Hepatocyte (in vitro differentiated cells): Measurements from ENCODE around the gene ZNF467.

Source experiments
- CTCF ChIP-seq: fragments of 200-600 bp; sonication (generic); IDR thresholded peaks from 2 replicates; pipeline ENCODE4 v1.5.1; 2016; ENCODE audit warnings: antibody characterized with exemption, mild to moderate bottlenecking; ENCODE audit not compliant: poor library complexity
- EZH2 ChIP-seq: fragments of 200-600 bp; sonication (generic); IDR thresholded peaks from 2 replicates; pipeline ENCODE4 v1.6.1; 2016; ENCODE audit warnings: antibody characterized with exemption, mild to moderate bottlenecking, borderline replicate concordance

DNA sequence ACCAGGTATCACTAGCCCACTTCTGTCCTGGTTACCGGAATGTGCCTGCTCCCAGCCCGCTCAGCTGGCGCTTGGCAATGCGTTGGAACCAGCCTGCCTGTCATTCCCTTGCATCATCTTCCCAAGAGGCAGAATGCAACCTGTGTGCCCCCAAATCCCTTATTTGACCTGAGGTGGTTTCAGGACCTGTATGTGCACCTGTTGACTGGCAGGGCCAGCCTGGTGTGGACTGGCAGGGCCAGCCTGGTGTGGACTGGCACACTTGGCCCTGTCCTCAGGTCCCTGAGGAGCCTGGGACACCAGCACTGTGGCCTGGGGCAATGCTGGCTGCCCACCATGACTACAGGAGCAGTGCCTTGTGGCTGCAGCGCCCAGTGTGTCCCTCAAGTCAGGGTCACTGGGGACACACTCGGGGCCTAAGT is 38.2 kb downstream of the ZNF467 start:
- TF ChIP-seq CTCF = no peak
- no peak for TF ChIP-seq EZH2
